COLO668 (cell line): ENCODE results near the gene MACROD2.

Source experiments
- DNase-seq: peaks from one replicate; lab custom pipeline; 2025; ENCODE audit not compliant: unreplicated experiment; lab: John Stamatoyannopoulos, UW

Gene MACROD2

GRCh38 chr20:15848126-15848525, 1852.8 kb downstream of the MACROD2 start:
- no peak for DNase-seq

DNA sequence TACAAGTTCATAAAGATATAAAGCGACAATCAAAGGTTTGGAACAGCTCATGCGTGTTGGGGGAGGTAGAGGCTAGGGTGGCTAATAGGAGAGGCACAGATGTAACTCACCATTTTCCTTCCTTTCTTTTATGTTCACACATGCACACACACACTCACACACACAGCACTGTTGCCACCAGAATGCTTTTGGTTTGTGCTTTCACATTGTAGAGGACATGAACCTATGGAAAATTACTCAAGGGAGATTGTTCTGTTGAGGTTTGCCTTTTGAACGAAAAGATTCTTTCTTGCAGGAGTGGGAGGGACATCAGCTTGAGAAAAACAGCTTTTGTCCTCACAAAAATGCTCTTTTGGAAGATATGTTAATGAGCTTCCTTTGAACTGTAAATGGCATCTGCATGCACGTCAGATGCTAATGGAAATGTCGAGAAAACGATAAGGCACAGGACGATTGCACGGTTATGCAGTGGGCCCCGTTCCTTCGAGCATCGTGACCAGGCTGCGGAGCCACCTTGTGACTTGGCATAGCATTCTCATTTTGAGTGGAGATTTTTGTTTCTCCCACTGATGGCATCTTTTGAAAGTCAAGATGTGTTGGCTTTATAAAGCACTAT, 1853.8 kb downstream of the MACROD2 start:
- no peak for DNase-seq

DNA sequence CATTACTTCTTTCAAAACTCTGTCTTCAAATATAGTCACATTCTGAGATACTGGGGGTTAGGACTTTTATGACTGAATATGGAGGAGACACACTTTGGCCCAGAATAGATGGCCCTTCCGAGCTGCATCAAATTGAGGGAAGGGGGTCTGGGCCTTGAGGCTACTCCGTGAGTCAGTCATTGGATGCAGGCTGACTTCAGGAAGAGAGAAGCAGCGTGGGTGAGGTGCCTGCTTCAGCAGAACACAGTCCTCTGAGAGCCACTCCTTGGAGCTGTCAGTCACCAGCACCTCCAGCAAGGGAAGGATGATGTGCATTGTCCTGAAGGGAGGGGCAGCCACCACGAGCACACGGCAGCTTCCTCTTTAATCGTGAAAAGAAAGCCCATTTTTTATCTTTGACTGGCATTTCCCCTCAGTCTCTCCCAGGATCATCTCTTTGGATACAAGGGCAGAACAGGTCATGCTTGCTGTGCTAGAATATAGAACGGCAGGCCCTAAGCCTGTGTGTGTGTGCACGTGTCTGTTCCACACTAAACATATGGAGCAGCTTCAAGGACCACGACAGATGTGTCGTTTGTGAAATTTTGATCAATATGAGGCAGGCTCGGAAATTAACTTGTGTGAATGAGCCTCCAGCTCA, 1856.4 kb downstream of the MACROD2 start:
- no peak for DNase-seq

GRCh38 chr20:15854911-15855310, 1859.6 kb downstream of the MACROD2 start:
- DNase-seq, result no peak

DNA sequence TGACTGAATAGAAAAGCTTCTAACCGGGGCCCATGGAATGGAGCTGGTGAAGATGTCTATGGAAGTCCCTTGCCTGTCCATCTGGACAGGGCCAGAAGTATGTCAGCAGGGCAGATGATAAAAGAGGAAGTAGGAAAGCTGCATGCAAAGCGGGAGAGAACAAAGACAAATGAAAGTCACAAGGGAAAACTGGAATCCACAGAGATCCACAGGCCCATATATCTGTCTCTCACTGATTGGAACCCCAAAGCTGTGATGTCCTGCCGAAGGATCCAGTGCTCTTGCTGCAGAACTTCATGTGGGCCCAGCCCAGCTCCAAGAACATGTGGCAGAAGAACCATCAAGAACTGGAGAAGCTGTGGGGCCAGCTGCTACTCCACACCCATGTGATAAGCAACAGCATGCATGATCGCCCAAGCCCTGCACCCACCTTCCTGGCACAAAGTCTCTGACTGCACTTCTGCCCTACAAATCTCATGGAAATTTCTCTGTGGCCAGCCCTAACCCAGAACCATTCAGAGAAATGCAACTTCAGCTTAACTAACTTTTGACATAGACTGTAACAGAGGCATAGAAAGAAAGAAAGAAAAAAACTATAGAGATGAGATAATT, 1862.0 kb downstream of the MACROD2 start:
- DNase-seq, result no peak

DNA sequence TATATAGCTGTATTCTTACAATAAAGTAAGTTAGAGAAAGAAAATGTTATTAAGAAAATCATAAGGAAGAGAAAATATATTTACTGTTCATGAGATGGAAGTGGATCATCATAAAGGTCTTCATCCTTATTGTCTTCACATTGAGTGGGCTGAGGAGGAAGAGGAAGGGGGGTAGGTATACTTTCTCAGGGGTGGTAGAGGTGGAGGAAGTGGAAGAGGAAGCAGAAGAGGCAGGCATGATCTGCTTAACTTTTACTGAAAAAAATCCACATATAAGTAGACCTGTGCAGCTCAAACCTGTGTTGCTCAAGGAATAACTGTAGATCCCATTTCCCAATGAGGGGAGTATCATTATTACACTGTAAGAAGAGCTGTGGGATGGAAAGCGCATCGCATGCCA, 1863.7 kb downstream of the MACROD2 start:
- DNase-seq, result no peak

GRCh38 chr20:15860850-15861249, 1865.5 kb downstream of the MACROD2 start:
- DNase-seq, result no peak

GRCh38 chr20:15862178-15862577, 1866.9 kb downstream of the MACROD2 start:
- peak; percentile 17 for DNase-seq

- DNase-seq, result no peak
These were observed 1868.4 kb downstream of the MACROD2 start for GRCh38 chr20:15863735-15864134.

GRCh38 chr20:15865553-15865952, 1870.2 kb downstream of the MACROD2 start:
- DNase-seq, result no peak

DNA sequence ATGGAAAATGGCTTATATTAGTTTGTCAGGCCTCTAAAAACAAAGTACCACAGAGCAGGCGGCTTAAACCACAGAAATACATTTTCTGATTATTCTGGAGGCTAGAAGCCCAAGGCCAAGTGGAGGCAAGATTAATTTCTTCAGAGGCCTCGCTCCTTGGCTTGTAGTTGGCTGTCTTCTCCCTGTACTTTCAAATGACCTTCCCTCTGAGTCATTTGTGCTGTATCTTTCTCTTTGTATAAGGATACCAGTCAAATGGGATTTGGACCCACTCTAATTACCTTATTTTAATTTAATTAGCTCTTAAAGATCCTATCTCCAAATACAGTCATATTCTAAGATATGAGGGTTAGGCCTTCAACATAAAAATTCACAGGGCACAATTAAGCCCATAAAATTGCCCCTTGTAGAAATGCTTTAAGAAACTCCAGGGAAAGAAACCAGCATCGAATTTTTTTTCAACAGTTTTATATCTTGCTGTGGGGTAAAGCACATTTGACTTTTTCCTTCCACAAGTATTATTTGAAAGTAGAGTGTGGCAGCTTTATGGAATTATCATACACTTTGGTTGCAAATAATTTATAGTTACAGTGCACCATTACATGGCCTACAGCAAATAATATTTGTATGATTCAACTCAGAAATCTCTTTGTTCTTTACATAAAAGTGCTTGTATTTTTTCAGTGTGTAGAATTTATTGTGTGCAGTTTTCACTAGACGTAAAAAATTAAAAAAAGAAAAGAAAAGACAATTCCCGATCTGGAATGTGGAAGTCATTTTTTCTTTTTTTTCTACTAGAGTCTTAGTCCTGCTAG, 1871.8 kb downstream of the MACROD2 start:
- no peak for DNase-seq

DNA sequence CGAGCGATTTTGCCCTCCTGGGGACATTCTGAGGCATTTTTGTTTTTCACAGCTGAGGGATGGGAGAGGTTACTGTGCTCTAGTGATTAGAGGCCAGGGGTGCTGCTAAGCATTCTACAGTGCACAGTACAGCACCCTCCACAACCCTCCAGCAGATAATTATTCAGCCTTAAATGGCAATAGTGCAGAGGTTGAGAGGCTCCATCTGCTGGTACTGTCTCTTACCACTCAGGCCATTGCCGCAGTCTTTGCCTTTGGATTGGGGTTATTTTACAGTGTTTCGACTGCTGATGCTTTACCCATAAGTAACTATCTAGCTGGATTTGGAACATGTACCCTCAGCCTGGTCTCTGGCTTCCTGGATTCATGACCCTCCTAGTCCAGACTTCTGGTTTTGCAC, 1872.6 kb downstream of the MACROD2 start:
- no peak for DNase-seq

- DNase-seq, result peak; percentile 21
These were observed 1880.1 kb downstream of the MACROD2 start for GRCh38 chr20:15875446-15875845.

DNA sequence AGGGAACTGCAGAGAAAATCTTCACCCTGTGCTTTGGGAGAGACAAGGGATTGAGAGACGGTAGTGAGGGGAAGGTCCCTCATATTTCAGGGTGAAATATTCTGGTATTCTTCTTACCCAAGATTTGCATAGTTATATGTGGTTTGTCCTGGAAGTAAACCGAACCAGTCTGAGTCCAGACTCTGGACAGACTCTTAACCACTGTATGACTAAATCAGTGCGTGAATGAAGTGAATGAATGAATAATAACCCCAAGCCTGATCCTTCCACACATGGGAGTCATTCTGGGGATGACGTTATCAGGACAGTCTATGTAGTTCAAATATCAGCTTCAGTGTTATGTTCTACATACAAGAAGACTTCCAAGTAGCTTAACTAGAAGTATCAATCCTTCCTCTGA, 1887.2 kb downstream of the MACROD2 start:
- no peak for DNase-seq

- DNase-seq, result no peak
These were observed 1890.9 kb downstream of the MACROD2 start for GRCh38 chr20:15886250-15886649.

DNA sequence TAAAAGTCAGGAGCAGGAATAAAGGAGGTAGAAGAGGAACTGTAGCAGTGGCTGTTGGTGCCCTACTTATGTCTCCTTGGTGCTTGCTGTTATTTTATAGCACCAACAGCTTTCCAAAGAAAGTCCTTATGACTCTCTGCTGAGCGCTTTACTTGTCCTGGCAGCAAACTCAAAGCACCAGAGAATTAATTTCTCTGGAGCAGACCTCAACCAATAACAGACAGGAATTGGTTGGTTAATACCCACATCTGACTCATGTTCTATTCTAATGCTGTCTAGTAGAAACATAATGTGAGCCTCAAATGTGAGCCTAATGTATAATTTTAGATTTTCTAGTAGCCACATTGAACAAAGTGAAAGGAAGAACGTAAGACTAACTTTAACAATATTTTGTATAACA, 1892.1 kb downstream of the MACROD2 start:
- DNase-seq, result no peak

DNA sequence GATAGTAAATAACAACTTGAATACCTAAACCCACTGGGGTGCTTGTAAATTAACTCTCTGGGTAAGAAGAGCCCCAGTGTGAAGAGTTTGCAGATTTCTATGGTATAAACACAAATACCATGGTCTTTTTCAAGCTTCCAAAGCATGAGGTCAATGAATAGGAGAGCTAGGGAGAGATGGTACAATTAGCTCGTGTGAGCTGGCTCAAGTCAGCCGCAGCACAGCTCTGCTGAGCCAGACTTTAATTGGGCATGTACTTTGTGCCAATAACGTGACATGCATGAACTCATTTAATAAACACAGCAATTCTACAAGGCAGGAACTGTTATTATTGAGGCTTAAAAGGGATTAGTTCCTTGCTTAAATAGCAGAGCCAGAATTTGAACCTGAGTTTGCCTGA, 1893.7 kb downstream of the MACROD2 start:
- DNase-seq, result no peak

GRCh38 chr20:15889514-15890256, 1894.4 kb downstream of the MACROD2 start:
- peak; percentile 71 for DNase-seq

- no peak for DNase-seq
These were observed 1895.2 kb downstream of the MACROD2 start for GRCh38 chr20:15890407-15890982.

- DNase-seq, result no peak
These were observed 1899.8 kb downstream of the MACROD2 start for GRCh38 chr20:15895126-15895525.
